Fibroblast of gingiva (primary cell): ENCODE measurements around the gene RNF25.

ENCODE experiments used
- DNase-seq: peaks from one replicate; pipeline ENCODE4 v3.0.0-alpha.2; 2011; ENCODE audit warnings: low read depth

Gene RNF25

GRCh38 chr2:218671654-218672566 lies at the start of gene RNF25, which contains the start of gene STK36:
Gene RNF25 (minus strand): TSS chr2:218672002. CDS start chr2:218671970, 32 bp downstream.
Gene STK36 (plus strand): TSS chr2:218672086. CDS start chr2:218672830, 744 bp downstream.
- peak; percentile 90 for DNase-seq

GRCh38 chr2:218721488-218721887 lies 49.7 kb upstream of the RNF25 start:
- no peak for DNase-seq

- no peak for DNase-seq
These were observed 48.5 kb upstream of the RNF25 start for GRCh38 chr2:218720048-218721041.

GRCh38 chr2:218719457-218719856 lies 47.7 kb upstream of the RNF25 start:
- no peak for DNase-seq

GRCh38 chr2:218718058-218718457 lies 46.3 kb upstream of the RNF25 start:
- DNase-seq, result no peak

GRCh38 chr2:218717262-218717661 lies 45.5 kb upstream of the RNF25 start:
- no peak for DNase-seq

GRCh38 chr2:218716070-218716469 lies 44.3 kb upstream of the RNF25 start:
- DNase-seq, result peak; percentile 72

- no peak for DNase-seq
These were observed 42.1 kb upstream of the RNF25 start for GRCh38 chr2:218713922-218714321.

GRCh38 chr2:218711550-218711929 lies 39.7 kb upstream of the RNF25 start:
- DNase-seq, result no peak

GRCh38 chr2:218710687-218711549 lies 39.1 kb upstream of the RNF25 start, which contains the start of gene TTLL4:
Gene TTLL4 (plus strand): TSS chr2:218710835. CDS start chr2:218737677, 26,842 bp downstream.
- peak; percentile 95 for DNase-seq

- DNase-seq, result no peak
These were observed 38.5 kb upstream of the RNF25 start for GRCh38 chr2:218710334-218710686.

GRCh38 chr2:218709908-218710307 lies 38.1 kb upstream of the RNF25 start:
- DNase-seq, result no peak

GRCh38 chr2:218708086-218708485 lies 36.3 kb upstream of the RNF25 start:
- DNase-seq, result no peak

GRCh38 chr2:218703341-218703740 lies 31.5 kb upstream of the RNF25 start:
- no peak for DNase-seq

- DNase-seq, result no peak
These were observed 30.0 kb upstream of the RNF25 start for GRCh38 chr2:218701806-218702205.

GRCh38 chr2:218698885-218699284 lies 27.1 kb upstream of the RNF25 start:
- no peak for DNase-seq

- no peak for DNase-seq
These were observed 22.8 kb upstream of the RNF25 start for GRCh38 chr2:218694405-218695145.

- DNase-seq, result peak; percentile 30
These were observed 19.4 kb upstream of the RNF25 start for GRCh38 chr2:218691234-218691633.

- DNase-seq, result peak; percentile 74
These were observed 15.7 kb upstream of the RNF25 start for GRCh38 chr2:218687400-218688060.

- DNase-seq, result no peak
These were observed 8.3 kb upstream of the RNF25 start for GRCh38 chr2:218680061-218680460.
